ENCODE measurements around the gene BTK. TPM values are rescaled to one million over a fixed set of nuclear protein-coding genes. Genes with fewer than 3 reads are reported as not detected.

The BTK gene
- total RNA-seq, 1 experiment from 2014 or later, result 0.35 TPM

- no peak overlapping the region for H2AFZ ChIP-seq (ENCODE audit: low read length)
- H3K4me1 Mint-ChIP-seq, result peaks cover 3 to 13% of the 10 kb centered on the region in 2 experiments
- DNase-seq, result no peak
Observed at GRCh38 chrX:101383679-101384205, 2.2 kb downstream of the BTK start.

More at GRCh38 chrX:101383679-101384205, 2.2 kb downstream of the BTK start:
- no peak overlapping the region for H3K4me3 Mint-ChIP-seq
- no peak overlapping the region for H3K4ac ChIP-seq (ENCODE audit: low read depth, low read length)
- no peak for TF ChIP-seq CTCF (conservative IDR thresholded peaks at IDR 0.05)
- H3K27ac ChIP-seq (ENCODE audit: insufficient read length, low read depth, low read length), result no peak overlapping the region
- H4K8ac ChIP-seq (replicated peaks; ENCODE audit: insufficient read length, low read depth, low read length), result no peak overlapping the region
- no CpG with 5 or more reads among the region's 4 CpGs for WGBS (ENCODE audit: extremely low coverage, insufficient read length, low lambda C conversion rate)
- H2AK5ac ChIP-seq (ENCODE audit: insufficient read length, low read length), result no peak overlapping the region
- H3K36me3 Mint-ChIP-seq (ENCODE audit: insufficient read depth in 1 of 3, low read depth in 3 of 3), result no peaks in the 10 kb centered on the region; a peak in 1 of 7 replicates
- H3K79me1 ChIP-seq (ENCODE audit: insufficient read depth, low read depth, low read length, poor library complexity, severe bottlenecking), result no peaks in the 10 kb centered on the region
- no peaks in the 10 kb centered on the region for H3K4me1 ChIP-seq (ENCODE audit: insufficient read depth, low read length)
- H3K14ac ChIP-seq (ENCODE audit: insufficient read depth, low read length), result no peak overlapping the region
- H2BK5ac ChIP-seq (ENCODE audit: insufficient read length, low read length), result no peak overlapping the region
- no peak overlapping the region for H3K9ac ChIP-seq (ENCODE audit: extremely low read depth, insufficient read length, low read length)
- H3K23ac ChIP-seq (ENCODE audit: insufficient read length, low read depth, low read length), result no peak overlapping the region
- no peaks in the 10 kb centered on the region for H3K27me3 ChIP-seq (ENCODE audit: insufficient read depth, low read length)
- H3T11ph ChIP-seq (ENCODE audit: low read length), result no peak overlapping the region
- peaks cover 45 to 55% of the 10 kb centered on the region in 2 experiments for H3K9me3 Mint-ChIP-seq
- H2BK15ac ChIP-seq (ENCODE audit: low read depth, low read length), result no peak overlapping the region
- H3K4me2 ChIP-seq (ENCODE audit: insufficient read depth, insufficient read length, low read length), result no peak overlapping the region
- H4K91ac ChIP-seq (ENCODE audit: insufficient read length, low read depth, low read length), result no peak overlapping the region
- no peaks in the 10 kb centered on the region for H3K27me3 Mint-ChIP-seq (ENCODE audit: low read depth)
- H4K20me1 ChIP-seq (ENCODE audit: control insufficient read depth, insufficient read depth, insufficient read length), result no peaks in the 10 kb centered on the region
- no peaks in the 10 kb centered on the region for H3K23me2 ChIP-seq (ENCODE audit: insufficient read length, low read depth, low read length, poor library complexity, severe bottlenecking)
- H3K18ac ChIP-seq (ENCODE audit: insufficient read length, low read depth, low read length), result no peak overlapping the region
- no peak overlapping the region for H3K27ac Mint-ChIP-seq
- no peak overlapping the region for H4K5ac ChIP-seq (ENCODE audit: insufficient read length, low read depth, low read length)
- no peaks in the 10 kb centered on the region for H3K79me2 ChIP-seq (ENCODE audit: insufficient read depth, low read length)
- no peak overlapping the region for H2BK12ac ChIP-seq (ENCODE audit: insufficient read length, low read depth, low read length)
- H3K56ac ChIP-seq (ENCODE audit: insufficient read length, low read depth, low read length), result no peak overlapping the region
- no peak overlapping the region for H2BK120ac ChIP-seq (ENCODE audit: low read depth, low read length, poor library complexity, severe bottlenecking)
- no peak overlapping the region for H2BK20ac ChIP-seq (ENCODE audit: low read depth, low read length, poor library complexity, severe bottlenecking)
- H3K9me3 ChIP-seq (ENCODE audit: control insufficient read depth, low read depth, low read length), result peaks cover 43% of the 10 kb centered on the region

All from H9 (cell line).